Muscle of back (tissue), 11 donors: Measurements from ENCODE around the gene THAP9. TPM values are rescaled to one million over a fixed set of nuclear protein-coding genes. Genes with fewer than 3 reads are reported as not detected.
"Not testable (repeated sequence)": the region's sequence is repeated elsewhere in the genome, so short reads cannot be mapped to it uniquely, and the experiment has no call there.

Experiments used
- DNase-seq, 3 donors: peaks; one replicate each; pipeline versions ENCODE4 v3.0.0 to v3.0.0-alpha.2; 2013
- polyA plus RNA-seq, 10 donors: library from polyadenylated mRNA; unstranded; fragments of 120-200 nt; gene quantifications; one replicate each; pipeline ENCODE4 v1.2.1, GENCODE V29; 2013; ENCODE audit not compliant: insufficient read length in 10 of 10

The THAP9 gene
- polyA plus RNA-seq, 10 donors = 6.1 to 10.0 (median 7.4) TPM

GRCh38 chr4:82893942-82894341 lies 6.6 kb upstream of the THAP9 start:
- DNase-seq = no peak

GRCh38 chr4:82896755-82897154 lies 3.8 kb upstream of the THAP9 start:
- no peak for DNase-seq

GRCh38 chr4:82898322-82899243 lies 2.0 kb upstream of the THAP9 start:
- DNase-seq = peak in 2 of 3 donors; percentile 49 to 62

GRCh38 chr4:82899374-82900065 lies 1.0 kb upstream of the THAP9 start:
- DNase-seq = peak in 1 of 3 donors; percentile 42

GRCh38 chr4:82900066-82900410 lies 497 bp upstream of the THAP9 start:
- DNase-seq = no peak

- DNase-seq = no peak
Measured at GRCh38 chr4:82901183-82901718, 716 bp downstream of the THAP9 start.

- DNase-seq = no peak
Measured at GRCh38 chr4:82903737-82904136, 3.2 kb downstream of the THAP9 start.

- no peak for DNase-seq
Measured at GRCh38 chr4:82905205-82905604, 4.7 kb downstream of the THAP9 start.

- DNase-seq = no peak
Measured at GRCh38 chr4:82906469-82906868, 5.9 kb downstream of the THAP9 start.

GRCh38 chr4:82909326-82909725 lies 8.8 kb downstream of the THAP9 start:
- no peak for DNase-seq

GRCh38 chr4:82913305-82913704 lies 12.8 kb downstream of the THAP9 start:
- DNase-seq = no peak

GRCh38 chr4:82913968-82914367 lies 13.4 kb downstream of the THAP9 start:
- not testable (repeated sequence) for DNase-seq

GRCh38 chr4:82918091-82918490 lies 17.6 kb downstream of the THAP9 start:
- DNase-seq = no peak

GRCh38 chr4:82919386-82919785 lies 18.9 kb downstream of the THAP9 start:
- no peak for DNase-seq

GRCh38 chr4:82921795-82922194 lies 21.3 kb downstream of the THAP9 start:
- DNase-seq = no peak

- peak in 1 of 3 donors; percentile 25 for DNase-seq
Measured at GRCh38 chr4:82930848-82931755, 30.6 kb downstream of the THAP9 start.

GRCh38 chr4:82934441-82934840 lies 33.9 kb downstream of the THAP9 start:
- no peak for DNase-seq

- DNase-seq = no peak
Measured at GRCh38 chr4:82939414-82939813, 38.9 kb downstream of the THAP9 start.

GRCh38 chr4:82947498-82947897 lies 47.0 kb downstream of the THAP9 start:
- no peak for DNase-seq

- DNase-seq = no peak
Measured at GRCh38 chr4:82948647-82949204, 48.2 kb downstream of the THAP9 start.

- DNase-seq = no peak
Measured at GRCh38 chr4:82951196-82951595, 50.7 kb downstream of the THAP9 start.
